HG03354 (cell line): ENCODE data around the gene CEP78.

Source experiments
- ATAC-seq: cut with Tn5 transposase; IDR thresholded peaks from one replicate; pipeline ENCODE4 v1.9.1; 2021; ENCODE audit warnings: mild to moderate bottlenecking; ENCODE audit not compliant: unreplicated experiment, poor library complexity, severe bottlenecking

CEP78 gene

DNA sequence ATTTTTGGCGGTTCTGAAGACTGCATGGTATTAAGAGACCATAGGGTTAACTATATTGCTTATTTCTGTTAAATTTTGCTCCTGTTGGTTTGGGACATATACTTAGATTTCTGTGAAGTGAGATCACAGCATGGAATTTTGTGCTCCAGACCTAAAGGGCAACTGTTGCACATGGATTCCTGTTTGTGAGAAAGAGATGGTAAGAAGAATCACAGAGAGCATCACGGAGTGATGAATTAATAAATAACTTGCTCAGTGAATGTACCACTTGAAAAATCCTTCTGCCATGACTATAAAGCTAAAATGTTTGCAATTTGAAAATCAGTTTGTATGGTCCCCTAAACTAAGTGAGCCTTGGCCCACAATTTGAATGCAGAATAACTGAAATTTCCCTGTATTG lies 65.6 kb downstream of the CEP78 start:
- ATAC-seq: no peak

GRCh38 chr9:78303377-78304062 lies 67.6 kb downstream of the CEP78 start:
- no peak for ATAC-seq

DNA sequence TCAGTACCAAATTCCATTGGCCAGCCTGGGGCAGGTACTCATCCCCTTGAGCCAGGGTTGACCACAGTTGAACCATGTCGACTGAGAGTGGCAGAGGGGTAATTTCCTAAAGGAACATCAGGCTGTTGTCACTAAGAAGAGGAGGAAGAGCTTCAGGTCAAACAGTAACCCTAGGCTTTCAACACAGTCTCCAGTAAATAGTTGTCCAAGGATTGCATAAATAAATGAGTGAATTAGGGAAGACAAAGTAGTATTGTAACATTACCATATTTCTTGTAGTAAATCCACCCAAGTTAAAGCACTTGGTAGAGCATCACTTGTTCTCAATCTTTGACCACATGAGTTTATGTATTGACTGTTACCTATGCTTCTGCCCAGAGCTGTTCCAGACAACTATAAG lies 68.5 kb downstream of the CEP78 start:
- ATAC-seq: no peak

DNA sequence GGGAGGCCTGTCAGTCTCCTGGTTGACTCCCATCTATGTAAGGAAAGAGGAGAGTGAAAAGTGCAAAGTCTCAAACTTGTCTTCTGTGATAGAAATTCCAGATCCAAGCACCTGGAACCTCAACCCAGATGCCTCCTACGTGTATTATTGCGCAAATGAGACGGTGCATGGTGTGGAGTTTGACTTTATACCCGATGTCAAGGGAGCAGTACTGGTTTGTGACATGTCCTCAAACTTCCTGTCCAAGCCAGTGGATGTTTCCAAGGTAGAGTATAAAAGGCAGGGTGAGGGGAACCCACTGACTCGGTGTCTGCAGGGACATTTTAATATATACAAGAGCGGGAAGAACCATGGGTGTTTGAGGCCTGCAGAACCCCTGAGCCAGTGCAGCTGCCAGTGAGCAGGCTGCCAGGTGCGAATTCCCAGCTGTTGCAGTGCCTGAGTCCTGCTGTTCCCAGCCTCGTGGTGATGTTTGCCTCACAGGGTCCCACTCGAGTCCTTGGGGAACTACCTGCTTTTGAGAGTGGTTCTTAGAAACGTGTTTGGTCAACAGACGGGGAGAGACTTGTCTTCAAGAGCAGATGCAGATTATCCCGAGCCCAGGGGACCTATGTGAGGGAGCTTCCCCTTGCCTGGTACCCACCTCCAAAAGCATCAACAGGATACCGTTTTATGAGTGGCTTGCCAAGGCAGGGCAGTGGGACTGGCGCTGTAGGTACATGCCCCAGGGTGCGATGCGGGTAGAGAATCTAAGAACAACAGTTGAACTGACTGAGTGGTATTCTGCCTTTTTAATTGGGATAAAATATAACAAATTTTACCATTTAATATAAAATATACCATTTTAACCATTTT lies 70.6 kb downstream of the CEP78 start:
- no peak for ATAC-seq

GRCh38 chr9:78307360-78307759 lies 71.5 kb downstream of the CEP78 start:
- no peak for ATAC-seq

GRCh38 chr9:78309066-78309465 lies 73.2 kb downstream of the CEP78 start:
- ATAC-seq: no peak

DNA sequence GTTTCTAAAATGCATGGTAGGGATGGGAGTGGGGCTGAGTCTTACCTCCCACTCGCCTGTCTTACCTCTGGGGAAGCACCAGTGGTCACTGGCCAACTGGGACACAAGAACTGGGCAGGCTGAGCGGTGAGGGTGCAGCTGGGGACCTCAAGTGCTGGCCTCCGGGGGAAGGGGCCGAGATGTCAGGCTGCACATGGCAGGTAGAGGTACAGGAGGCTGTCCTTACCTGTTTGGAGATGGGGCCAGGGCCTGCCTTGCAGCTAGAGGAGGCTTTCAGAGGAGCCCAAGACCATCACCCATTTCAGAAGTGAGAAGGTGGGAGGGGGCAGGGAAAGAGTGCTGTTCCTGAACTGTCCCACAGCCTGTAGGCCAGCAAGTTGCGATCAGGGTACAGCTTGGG lies 75.2 kb downstream of the CEP78 start:
- no peak for ATAC-seq

- no peak for ATAC-seq
Measured at GRCh38 chr9:78311886-78312524, 76.1 kb downstream of the CEP78 start.

DNA sequence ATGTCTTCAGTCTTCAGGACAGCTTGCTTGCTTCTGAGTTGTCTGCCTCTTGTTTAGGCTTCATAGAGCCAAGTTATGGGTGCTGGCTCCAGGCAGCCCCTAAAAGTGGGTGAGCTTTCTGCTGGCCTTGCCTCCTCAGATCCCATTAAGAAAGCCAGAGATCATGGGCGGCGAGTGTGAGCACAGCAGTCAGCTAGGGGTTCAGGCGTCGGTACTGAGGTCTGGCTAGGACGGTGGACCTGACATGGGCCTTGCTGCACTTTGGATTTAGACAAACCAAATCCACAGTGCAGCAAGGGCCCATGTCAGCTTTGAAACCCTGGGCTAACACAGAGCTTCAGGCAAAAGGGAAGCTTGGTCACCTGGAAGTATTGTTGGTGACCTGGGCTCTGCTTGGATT lies 78.7 kb downstream of the CEP78 start:
- ATAC-seq: no peak

DNA sequence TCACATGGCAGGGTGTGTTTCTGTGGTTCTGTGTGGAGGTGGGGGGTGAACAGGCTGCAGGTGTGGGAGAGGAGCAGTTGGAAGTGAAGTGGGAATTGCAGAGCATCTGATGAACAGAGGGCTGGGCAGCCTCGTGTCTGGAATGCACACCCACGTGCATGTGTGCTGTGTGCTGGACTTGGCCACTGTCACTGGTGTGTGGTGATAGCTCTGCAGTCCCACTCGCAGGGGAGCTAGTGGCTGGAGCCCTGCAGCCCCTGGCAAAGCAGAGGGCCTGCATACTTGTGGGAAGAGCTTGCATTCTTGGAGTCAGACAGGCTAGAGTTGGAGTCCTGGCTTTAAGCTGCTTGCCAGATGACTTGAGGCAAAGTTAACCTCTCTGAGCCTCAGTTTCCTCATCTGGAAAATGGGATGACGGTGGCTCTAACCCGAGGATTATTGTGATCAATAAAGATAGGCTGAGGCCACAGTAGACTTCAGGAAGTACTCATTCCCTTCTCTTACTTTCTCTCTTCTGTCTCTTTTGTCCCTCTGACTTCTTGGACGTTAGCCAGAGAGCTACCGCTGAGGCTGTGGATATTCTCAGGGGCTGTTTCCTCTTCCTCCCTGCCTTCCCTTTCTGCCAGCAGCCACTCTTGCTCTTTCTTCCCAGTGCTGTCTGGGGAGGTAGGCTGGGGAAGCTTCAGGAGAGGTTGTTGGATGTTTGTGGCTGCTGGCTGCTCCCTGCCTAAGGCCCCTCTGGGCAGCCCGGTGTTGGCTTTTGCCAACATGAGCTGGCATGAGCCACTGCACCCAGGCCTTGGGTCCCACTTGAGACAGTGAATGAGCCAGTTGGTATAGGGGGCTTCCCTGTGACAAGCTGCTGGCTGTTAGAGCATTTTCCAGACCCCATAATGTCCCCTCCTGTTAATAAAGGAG lies 79.3 kb downstream of the CEP78 start:
- ATAC-seq: no peak

GRCh38 chr9:78316166-78316892 lies 80.5 kb downstream of the CEP78 start:
- no peak for ATAC-seq

DNA sequence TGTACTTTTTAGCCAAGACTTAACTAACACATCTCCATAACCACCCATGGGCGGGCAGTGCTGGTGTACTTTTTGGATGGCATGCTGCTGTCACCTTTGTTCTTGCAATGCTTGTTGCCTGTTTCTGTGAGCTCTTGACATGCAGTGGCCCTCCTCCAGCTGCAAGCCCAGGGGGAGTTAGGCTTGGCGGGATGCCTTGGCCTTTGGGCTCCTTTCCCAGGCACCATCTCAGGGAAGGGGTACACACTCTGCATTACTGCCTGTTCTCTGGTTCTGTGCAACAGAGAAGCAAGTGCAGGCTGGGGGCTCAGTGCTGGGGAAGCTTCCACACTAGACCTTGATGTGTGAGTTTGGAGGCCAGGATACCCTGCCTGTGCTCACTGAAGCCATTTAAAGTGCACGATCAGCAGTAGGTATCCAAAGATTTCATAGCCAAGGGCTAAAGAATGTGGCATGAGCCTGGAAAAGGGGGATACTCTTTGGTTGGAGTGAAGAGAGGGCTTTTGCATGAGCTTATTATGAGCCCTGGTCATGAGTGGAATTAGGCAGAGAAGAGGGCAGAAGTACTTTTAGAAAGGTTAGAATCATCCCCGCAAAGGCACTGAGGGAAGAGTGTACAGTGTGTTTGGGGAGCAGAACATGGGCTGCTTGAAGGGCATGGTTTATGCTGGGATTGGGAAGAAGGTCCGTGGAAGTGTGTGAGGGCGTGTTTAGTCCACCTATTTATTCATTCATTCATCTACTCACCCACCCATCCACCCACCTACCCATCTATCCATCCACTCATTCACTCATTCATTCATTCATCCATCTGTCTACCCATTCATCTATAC lies 83.5 kb downstream of the CEP78 start:
- ATAC-seq: no peak

- ATAC-seq: no peak
Measured at GRCh38 chr9:78320030-78320693, 84.3 kb downstream of the CEP78 start.

DNA sequence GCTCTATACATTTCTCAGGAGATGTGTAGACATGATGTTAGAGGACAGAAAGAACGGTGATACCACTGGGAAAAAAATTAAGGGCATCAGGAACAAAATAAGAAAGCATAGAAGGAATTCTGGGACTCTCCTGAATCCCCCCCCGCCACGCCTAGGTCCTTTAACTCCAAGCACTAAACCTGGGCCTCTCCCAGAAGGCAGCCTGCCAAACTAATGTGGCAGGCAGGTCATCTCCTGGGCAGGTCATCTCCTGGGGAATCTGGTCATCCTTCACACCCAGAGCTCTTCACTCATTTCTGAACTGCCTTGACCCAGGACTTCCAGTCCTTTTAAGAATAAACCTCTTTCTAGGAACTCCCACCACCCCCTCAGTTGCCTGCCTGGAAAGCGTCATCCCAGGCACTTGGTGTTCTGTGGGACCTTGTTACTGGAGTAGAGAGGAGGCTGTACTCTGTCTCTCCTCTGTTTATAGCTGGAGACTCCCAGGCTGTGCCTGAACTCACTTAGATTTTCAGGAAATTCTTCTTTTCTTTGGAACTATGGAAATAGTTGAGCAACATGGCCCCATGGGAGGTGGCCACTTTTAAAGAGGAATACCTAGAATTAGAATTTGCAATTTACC lies 85.1 kb downstream of the CEP78 start:
- ATAC-seq: no peak

DNA sequence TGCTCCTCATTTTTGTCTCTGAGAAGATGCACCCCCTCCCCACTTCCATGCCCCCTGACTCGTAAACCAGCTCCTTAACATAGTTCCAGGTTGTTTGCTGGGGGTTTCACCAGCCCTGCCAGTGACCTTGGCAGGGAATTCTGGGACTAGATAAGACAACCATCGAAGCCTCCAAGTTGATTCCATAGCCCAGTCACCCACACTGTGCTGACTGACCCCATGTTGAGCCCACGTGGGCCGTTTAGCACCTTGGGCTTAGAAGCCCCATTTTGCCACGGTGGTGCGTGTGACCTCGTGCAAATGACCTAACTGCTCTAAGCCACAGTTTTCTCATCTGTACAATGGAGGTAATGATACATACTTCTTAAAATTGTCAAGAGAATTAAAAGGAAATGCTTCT lies 85.6 kb downstream of the CEP78 start:
- no peak for ATAC-seq

GRCh38 chr9:78324068-78324650 lies 88.3 kb downstream of the CEP78 start:
- no peak for ATAC-seq

DNA sequence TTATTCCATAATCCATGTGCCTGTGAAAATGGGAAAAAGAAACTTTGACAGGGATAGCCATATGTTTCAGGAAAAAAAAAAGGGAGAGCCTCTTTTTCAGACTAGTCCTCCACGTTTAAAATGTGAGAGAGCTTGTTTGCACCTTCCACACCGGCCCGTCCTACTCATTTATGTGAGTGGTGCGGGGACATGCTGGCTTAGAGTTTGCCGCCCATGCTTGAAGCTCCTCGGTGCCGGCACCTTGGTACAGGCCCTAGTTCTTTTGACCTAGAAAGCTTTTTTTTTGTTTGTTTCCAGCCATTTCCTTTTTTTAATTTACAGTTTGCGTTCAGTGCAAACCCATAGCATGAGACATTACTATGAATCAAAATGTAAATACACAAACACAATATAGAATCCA lies 88.8 kb downstream of the CEP78 start:
- no peak for ATAC-seq
